Stimulated activated CD4-positive, alpha-beta T cell treated with anti-CD3 and anti-CD28 coated beads, Interleukin-4, amount 100 ng/mL, for 4 hours (primary cell): ENCODE measurements around the gene SLC23A2.
"Not testable (repeated sequence)": the region's sequence is repeated elsewhere in the genome, so short reads cannot be mapped to it uniquely, and the experiment has no call there.

Source experiments
- DNase-seq, 2 experiments: peaks; one replicate each; pipeline ENCODE4 v3.0.0-alpha.2; 2020

Gene SLC23A2

DNA sequence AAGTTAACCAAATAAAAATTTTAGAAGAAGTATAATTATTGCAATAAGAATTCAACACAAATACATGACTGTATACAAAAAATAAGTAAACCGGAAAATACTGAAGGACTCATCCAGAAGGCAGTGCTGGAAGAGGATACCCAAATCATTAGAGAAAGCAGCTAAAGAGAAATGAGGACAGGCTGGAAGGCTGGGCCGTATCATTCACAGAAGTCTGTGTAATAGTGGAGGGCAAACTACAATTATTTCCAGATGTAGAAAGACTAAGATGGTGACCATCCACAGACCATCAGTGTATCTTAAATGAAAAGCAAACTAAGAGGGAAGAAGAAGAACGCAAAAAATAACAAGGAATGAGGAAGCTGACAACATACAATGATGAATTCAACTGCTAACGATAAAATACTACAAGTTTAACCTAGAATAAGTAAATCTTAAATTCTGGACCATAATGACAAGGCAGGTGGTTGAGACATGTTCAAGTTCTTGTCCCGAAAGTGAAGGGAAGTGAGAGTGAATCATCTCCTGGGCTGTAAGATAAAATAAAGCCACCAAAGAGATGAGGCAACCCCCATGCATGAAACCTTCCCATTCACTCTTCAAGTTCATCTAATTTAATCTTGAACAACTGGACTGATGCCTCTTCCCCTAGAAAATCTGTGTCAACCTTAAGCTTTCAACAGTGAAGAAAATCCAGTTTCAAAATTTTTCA, 71.5 kb downstream of the SLC23A2 start:
- no peak for DNase-seq

GRCh38 chr20:4926531-4927156, 74.7 kb downstream of the SLC23A2 start:
- no peak for DNase-seq

DNA sequence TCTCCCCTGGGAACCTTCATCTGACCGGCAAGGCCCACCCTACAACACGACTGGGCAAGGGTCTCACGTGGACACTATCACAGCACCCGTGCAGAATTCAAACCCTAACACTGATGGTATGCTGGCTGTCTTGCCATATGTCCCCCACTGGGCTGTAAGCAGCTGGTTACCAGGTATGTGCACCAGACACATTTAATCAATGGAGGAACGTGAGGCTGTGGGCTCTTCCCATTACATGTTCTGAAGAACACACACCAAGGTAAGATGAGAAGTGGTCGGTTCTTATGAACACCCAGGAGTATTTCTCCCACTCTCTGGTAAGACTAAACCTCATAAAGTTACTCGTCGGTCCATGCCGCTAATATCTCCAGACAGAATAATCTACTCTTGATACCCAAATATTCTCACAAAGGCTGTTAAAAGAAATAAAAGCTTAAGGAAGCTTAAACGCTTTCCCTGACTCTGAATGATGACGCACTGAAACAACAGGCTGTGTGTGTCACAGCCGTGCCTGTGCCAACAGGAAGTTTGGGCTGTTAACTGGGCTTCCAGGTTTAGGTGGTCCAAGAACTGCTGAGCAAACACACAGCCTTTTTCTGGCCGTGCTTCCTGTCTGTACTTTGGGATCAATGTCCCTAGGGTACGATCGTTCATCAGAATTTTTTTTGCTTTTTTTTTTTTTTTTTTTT, 75.3 kb downstream of the SLC23A2 start:
- DNase-seq, result no peak

DNA sequence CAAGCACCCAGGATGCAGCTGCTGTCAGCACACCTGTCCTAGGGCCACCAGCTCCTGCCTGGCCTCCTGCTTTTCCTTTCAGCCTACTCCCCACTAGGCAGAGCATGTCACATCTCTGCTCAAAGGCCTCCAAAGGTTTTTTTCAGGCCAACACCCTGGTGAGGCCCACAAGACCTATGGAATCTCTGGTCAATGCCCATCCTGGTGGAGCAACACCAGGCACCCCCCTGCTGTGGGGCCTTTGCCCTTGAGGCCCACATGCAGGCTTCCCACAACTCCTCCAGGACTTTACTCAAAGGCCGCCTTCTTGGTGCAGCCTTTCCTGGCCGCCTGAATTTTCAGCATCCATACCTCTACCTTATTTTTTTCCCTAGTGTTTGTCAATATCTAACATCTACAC, 76.9 kb downstream of the SLC23A2 start:
- DNase-seq, result no peak

- no peak for DNase-seq
Measured at GRCh38 chr20:4924032-4924431, 77.3 kb downstream of the SLC23A2 start.

DNA sequence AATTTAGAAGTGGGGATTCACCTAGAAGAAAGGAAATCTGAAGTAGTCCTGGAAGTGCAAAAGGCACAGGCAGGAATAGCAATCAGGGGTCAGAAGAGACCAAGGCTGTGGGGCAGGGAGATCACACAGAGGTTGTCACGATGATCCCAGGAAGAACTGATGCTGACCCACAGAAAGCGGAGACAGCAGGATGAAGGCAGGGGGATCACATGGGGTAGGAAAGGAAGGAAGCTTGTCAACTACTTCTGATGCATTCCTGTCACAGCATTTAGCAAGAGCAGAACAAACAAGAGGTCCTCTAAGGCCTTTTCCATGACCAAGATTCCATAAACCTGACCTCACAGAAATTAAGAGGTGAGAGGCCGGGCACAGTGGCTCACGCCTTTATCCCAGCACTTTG, 79.1 kb downstream of the SLC23A2 start:
- DNase-seq, result no peak

- not testable (repeated sequence) for DNase-seq
Measured at GRCh38 chr20:4921271-4921670, 80.0 kb downstream of the SLC23A2 start.

GRCh38 chr20:4920655-4921054, 80.7 kb downstream of the SLC23A2 start:
- no peak for DNase-seq

GRCh38 chr20:4920131-4920530, 81.2 kb downstream of the SLC23A2 start:
- no peak for DNase-seq

DNA sequence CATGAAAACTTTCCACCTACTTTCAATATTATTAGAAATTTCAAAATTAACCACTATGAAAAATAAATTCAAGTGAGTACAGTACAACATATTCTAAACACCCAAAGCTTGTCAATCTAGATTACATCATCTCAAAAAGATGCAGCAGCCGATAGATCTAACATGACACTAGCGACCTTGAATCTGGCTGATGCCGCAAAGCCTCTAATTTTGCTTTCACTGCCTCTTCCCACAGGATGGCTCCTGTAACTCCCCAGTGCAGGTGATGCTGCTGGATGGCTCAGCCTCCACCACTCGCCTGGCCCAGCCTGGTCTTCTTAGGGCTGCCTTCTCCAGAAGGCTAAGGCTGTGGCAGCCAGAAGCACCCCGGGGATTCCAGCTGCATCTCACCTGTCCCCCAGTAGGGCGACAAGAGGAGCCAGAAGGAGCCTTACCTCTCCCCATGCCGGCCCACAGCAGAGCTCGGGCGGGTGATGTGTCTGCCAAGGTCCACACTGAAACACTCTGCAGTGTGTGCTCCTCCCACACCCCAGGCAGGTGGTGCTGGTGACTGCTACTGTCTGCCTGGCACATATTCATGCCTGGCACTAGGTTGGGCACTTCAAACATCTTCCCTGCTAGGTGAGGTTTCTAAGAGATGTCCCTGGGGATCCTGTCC, 82.1 kb downstream of the SLC23A2 start:
- no peak for DNase-seq

DNA sequence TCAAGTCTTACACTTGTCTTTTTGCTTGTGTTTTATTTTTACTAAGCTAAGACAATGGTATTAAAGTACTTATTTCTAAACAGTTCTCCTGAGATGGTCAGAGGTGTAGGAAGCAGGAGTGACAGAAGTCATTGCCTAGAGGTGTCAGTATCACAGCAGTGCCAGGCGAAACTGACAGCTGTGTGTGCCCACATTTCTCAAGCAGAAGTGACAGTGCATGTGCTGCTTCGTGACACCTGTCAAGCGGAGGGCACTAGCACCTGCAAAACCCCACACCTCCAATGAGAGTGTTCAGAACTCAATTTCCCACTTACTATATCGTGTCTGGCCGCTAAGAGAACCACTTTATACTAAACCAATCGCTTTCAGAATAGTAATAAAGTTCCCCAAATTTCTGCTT, 82.8 kb downstream of the SLC23A2 start:
- DNase-seq, result no peak

GRCh38 chr20:4916971-4917881, 84.1 kb downstream of the SLC23A2 start:
- no peak for DNase-seq

- DNase-seq, result no peak
Measured at GRCh38 chr20:4913147-4913546, 88.2 kb downstream of the SLC23A2 start.

DNA sequence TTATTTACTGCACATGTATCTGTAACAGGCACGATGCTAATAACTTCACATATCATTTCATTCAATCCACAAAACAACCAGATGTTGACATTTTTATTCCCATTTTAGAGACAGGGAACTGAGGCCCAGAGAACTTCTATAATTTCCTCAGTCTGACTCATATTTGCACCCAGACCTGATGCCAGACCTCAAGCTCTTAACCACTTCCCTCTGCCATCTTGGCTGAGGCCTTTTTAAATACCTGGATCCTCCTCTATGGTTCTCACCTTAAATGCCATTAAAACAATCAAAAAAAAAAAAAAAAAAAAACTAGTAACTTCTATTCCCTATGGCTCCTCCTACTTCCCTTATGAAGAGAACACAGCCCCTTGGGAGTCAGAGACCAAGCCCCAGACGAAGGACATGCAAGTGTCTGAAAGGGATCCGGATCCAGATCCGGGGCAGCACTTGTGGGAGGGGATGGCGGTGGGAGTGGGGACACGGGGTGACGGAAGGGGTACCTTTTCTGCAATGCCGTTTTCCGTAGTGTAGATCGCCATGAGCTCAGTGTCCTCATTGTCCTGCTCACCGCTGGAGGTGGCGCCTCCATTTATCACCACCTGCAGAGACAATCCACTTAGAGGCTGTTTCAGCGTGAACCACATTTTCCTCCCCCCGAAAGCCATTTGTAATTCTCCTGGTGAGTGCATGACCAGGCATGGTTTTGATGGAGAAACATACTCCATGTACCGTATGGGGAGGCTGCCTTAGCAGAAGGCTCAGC, 88.7 kb downstream of the SLC23A2 start:
- no peak for DNase-seq

- no peak for DNase-seq
Measured at GRCh38 chr20:4910951-4911350, 90.4 kb downstream of the SLC23A2 start.

- DNase-seq, result no peak
Measured at GRCh38 chr20:4905613-4906012, 95.7 kb downstream of the SLC23A2 start.

- no peak for DNase-seq
Measured at GRCh38 chr20:4905195-4905594, 96.1 kb downstream of the SLC23A2 start.

DNA sequence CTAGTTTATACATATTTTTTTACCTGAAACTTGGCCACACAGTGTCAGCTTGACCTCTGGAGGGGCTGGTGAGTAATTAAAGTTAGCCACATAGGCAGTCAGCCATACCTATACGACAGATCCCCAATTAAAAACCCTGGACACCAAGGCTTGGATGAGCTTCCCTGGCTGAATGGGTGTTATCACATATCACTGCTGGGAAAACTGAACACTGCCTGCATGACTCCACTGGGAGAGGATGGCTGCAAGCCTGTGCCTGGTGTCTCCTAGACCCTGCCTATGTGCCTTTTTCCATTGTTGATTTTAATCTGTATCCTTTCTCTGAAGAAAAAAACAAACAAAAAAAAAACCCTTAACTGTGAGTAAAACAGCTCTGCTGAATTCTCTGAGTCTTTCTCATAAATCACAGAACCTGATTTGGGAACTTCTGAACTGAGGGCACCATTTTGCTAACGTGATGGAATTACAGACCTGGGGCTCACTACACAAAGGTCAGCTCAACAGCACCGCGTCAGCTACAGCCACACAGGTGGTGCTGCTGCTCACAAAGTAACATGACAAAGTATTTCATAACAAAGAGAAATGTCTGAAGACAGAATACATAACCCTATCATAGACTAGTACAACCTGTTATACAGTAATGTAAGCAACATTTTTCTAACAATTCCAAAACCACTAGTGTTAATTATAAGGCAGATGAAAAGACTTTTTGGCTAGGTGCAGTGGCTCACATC, 97.0 kb downstream of the SLC23A2 start:
- DNase-seq, result no peak

DNA sequence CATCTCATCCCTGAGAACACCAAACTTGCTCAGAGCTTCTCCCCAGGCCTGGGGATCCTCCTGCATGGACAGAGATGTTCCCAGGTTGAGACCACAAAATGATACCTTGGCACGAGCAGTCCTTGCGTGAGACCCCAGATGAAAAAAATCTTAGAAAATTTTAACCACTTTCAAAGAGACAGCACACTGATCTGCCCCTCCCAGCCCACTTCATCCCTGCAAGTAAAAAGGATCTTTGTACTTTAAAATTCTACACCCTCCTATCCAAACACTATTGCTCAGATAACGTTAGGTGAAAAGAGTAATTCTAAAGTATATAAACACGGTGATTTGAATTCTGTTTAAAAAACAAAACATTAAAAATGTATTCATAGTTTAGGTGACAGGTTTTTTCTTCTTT, 98.5 kb downstream of the SLC23A2 start:
- DNase-seq, result no peak

DNA sequence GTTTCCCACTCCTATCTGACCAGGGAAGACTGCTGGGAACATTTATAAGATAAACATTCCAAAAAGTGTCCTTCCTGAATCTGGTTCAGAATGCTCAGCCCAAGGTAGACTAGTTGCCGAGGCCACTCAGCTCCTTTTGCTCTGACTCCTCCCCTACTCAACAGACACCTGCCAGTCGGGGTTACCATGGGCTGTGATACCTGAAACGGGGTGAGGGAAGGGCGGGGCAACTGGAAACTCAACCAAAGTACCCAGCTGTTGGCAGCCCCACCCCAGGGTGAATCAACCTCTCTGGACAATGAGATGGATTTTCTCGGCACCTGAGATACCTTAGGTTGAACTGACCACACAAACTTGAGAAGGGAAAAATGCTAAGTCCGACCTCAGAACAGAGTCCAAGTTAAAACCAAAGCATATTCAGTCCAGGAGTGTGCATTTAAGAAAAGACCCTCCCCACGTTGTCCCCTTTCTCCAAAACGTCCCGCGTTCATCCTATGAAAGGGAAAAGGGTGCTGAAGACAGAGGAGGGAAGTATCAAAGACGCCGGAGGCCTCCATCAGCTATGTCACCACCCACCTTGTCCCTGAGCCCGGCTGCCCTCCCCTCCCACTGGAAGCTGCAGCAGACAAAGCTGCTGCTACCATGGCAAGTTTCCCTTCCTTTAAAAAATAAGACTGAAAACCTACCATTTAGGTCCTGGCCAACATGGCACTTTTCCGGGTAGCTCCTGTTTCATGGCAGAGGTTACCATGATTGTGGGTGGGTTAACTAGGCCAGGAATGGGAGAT, 100.1 kb downstream of the SLC23A2 start:
- no peak for DNase-seq
